Right lobe of liver (tissue), 4 donors: ENCODE results near the gene SNRPA.

ENCODE experiments used
- POLR2A ChIP-seq: fragments of 450-650 bp; IDR thresholded peaks from one replicate; pipeline ENCODE4 v1.6.1; 2017; ENCODE audit warnings: antibody characterized with exemption, mild to moderate bottlenecking
- TF ChIP-seq, protein P1 (sequence below), 4 donors: fragments of 200-600 bp in 3 of 4; fragments of 450-650 bp in 1 of 4; IDR thresholded peaks; one replicate each; pipeline versions ENCODE4 v1.5.1 to v1.8.0; 2016 to 2022; ENCODE audit warnings: antibody characterized with exemption in 4 of 4, mild to moderate bottlenecking in 2 of 4
- donor health status: DM: no; HTN: no; CAD: no.
- donor health status: DM: no; HTN: no; CAD: no.
- donor health status: DM: no; HTN: yes; CAD: no.

DNA sequence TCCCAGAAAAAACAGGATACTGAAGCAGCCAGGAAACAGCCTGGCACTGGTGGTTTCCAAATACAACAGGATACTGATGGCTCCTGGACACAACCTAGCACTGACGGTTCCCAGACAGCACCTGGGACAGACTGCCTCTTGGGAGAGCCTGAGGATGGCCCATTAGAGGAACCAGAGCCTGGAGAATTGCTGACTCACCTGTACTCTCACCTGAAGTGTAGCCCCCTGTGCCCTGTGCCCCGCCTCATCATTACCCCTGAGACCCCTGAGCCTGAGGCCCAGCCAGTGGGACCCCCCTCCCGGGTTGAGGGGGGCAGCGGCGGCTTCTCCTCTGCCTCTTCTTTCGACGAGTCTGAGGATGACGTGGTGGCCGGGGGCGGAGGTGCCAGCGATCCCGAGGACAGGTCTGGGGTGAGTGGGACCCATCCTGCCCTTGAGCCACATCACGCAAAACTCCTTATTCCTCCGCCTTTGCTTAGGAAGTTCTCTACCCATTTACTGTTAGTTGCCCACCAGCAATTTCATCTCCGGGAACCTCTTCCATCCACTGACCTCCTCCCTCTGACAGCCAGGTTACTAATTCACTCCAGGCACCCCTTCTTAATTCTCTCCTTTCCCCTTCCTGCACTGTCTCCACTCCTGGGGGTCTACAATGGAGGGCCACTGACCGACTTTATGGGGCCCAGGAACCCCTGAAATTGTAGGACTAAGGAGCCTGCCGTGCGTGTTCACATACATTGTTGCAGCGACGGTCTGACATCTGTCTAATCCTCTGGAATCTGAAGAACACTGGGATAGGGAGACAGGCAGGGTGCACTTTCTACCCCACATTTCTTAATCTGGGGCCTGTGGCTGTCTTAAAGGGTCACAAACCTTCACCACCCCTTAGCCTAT is 32.9 kb upstream of the SNRPA start:
- TF ChIP-seq, protein P1, sequence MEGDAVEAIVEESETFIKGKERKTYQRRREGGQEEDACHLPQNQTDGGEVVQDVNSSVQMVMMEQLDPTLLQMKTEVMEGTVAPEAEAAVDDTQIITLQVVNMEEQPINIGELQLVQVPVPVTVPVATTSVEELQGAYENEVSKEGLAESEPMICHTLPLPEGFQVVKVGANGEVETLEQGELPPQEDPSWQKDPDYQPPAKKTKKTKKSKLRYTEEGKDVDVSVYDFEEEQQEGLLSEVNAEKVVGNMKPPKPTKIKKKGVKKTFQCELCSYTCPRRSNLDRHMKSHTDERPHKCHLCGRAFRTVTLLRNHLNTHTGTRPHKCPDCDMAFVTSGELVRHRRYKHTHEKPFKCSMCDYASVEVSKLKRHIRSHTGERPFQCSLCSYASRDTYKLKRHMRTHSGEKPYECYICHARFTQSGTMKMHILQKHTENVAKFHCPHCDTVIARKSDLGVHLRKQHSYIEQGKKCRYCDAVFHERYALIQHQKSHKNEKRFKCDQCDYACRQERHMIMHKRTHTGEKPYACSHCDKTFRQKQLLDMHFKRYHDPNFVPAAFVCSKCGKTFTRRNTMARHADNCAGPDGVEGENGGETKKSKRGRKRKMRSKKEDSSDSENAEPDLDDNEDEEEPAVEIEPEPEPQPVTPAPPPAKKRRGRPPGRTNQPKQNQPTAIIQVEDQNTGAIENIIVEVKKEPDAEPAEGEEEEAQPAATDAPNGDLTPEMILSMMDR (IDR thresholded peaks at IDR 0.05) = no peak
- TF ChIP-seq POLR2A = no peak
